ENCODE data around the gene TMEM11. TPM values are rescaled to one million over a fixed set of nuclear protein-coding genes. Genes with fewer than 3 reads are reported as not detected.

TMEM11 gene
- total RNA-seq, 1 experiment from 2014 or later = 32.5 TPM

DNA sequence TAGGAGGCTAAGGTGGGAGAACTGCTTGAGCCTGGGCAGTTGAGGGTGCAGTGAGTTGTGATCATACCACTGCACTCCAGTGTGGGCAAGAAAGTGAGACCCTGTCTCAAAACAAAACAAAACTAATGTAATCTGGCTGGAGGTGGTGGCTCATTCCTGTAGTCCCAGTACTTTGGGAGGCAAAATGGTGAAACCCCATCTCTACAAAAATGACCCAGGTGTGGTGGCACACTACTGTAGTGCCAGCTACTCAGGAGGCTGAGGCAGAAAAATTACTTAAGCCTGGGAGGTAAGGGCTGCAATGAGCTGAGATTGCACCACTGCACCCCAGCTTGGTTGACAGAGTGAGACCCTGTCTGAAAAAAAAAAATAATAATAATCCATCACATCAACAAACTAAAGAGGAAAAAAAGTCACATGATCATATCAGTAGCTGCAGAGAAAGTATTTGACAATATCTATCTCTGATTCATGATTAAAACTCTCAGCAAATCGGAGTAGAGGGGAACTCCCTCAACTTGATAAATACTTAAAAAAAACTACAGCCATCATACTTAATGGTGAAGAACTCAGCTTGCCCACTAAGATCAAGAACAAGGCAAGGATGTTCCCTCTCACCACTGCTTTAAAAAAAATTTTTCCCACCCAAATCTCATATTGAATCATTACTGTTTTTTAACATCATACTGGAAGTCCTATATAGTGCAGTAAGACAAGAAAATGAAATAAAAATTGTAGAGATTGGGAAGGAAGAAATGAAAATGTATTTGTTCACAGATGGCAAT lies 56.2 kb downstream of the TMEM11 start:
- Histone ChIP-seq H2AFZ (ENCODE audit: low read length) (no peak overlapping the region), H2BK20ac (ENCODE audit: low read depth, low read length, poor library complexity, severe bottlenecking) (no peak overlapping the region), H3K4ac (ENCODE audit: low read depth, low read length) (no peak overlapping the region), H2BK5ac (ENCODE audit: insufficient read length, low read length) (no peak overlapping the region), H3K27me3 (ENCODE audit: insufficient read depth, low read length) (no peaks in the 10 kb centered on the region), H2BK15ac (ENCODE audit: low read depth, low read length) (no peak overlapping the region), H2AK5ac (ENCODE audit: insufficient read length, low read length) (no peak overlapping the region), H3K79me1 (ENCODE audit: insufficient read depth, low read depth, low read length, poor library complexity, severe bottlenecking) (no peaks in the 10 kb centered on the region), H3K23ac (ENCODE audit: insufficient read length, low read depth, low read length) (no peak overlapping the region), H3K9me3 (ENCODE audit: control insufficient read depth, low read depth, low read length) (no peaks in the 10 kb centered on the region), H3K14ac (ENCODE audit: insufficient read depth, low read length) (no peak overlapping the region), H2BK120ac (ENCODE audit: low read depth, low read length, poor library complexity, severe bottlenecking) (no peak overlapping the region), H4K8ac (replicated peaks; ENCODE audit: insufficient read length, low read depth, low read length) (no peak overlapping the region), H3K9ac (ENCODE audit: extremely low read depth, insufficient read length, low read length) (no peak overlapping the region), H3K23me2 (ENCODE audit: insufficient read length, low read depth, low read length, poor library complexity, severe bottlenecking) (no peaks in the 10 kb centered on the region), H4K91ac (ENCODE audit: insufficient read length, low read depth, low read length) (no peak overlapping the region), H3K4me2 (ENCODE audit: insufficient read depth, insufficient read length, low read length) (no peak overlapping the region), H4K5ac (ENCODE audit: insufficient read length, low read depth, low read length) (no peak overlapping the region), H3K4me1 (ENCODE audit: insufficient read depth, low read length) (no peaks in the 10 kb centered on the region), H2BK12ac (ENCODE audit: insufficient read length, low read depth, low read length) (no peak overlapping the region), H3K27ac (ENCODE audit: insufficient read length, low read depth, low read length) (no peak overlapping the region), H4K20me1 (ENCODE audit: control insufficient read depth, insufficient read depth, insufficient read length) (no peaks in the 10 kb centered on the region), H3K18ac (ENCODE audit: insufficient read length, low read depth, low read length) (no peak overlapping the region), H3T11ph (ENCODE audit: low read length) (no peak overlapping the region), H3K56ac (ENCODE audit: insufficient read length, low read depth, low read length) (no peak overlapping the region), H3K79me2 (ENCODE audit: insufficient read depth, low read length) (no peaks in the 10 kb centered on the region)
- Mint-ChIP-seq H3K9me3 (peaks cover 17 to 22% of the 10 kb centered on the region in 2 experiments), H3K4me1 (no peaks in the 10 kb centered on the region), H3K4me3 (no peak overlapping the region), H3K27me3 (ENCODE audit: low read depth) (no peaks in the 10 kb centered on the region), H3K36me3 (ENCODE audit: insufficient read depth in 1 of 3, low read depth in 3 of 3) (peaks cover 0 to 21% (median 4%) of the 10 kb centered on the region in 3 experiments; a peak in 3 of 7 replicates), H3K27ac (no peak overlapping the region)
- TF ChIP-seq, protein P1, sequence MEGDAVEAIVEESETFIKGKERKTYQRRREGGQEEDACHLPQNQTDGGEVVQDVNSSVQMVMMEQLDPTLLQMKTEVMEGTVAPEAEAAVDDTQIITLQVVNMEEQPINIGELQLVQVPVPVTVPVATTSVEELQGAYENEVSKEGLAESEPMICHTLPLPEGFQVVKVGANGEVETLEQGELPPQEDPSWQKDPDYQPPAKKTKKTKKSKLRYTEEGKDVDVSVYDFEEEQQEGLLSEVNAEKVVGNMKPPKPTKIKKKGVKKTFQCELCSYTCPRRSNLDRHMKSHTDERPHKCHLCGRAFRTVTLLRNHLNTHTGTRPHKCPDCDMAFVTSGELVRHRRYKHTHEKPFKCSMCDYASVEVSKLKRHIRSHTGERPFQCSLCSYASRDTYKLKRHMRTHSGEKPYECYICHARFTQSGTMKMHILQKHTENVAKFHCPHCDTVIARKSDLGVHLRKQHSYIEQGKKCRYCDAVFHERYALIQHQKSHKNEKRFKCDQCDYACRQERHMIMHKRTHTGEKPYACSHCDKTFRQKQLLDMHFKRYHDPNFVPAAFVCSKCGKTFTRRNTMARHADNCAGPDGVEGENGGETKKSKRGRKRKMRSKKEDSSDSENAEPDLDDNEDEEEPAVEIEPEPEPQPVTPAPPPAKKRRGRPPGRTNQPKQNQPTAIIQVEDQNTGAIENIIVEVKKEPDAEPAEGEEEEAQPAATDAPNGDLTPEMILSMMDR (conservative IDR thresholded peaks at IDR 0.05) = no peak
- DNase-seq = no peak
- WGBS (ENCODE audit: extremely low coverage, insufficient read length, low lambda C conversion rate) = no CpG with 5 or more reads among the region's 1 CpG
